NCI-H146 treated with DMSO at 0.1 percent for 48 hours (cell line): ENCODE results near the gene GLCCI1.

Source experiments
- DNase-seq: peaks from one replicate; lab custom pipeline; 2025; ENCODE audit not compliant: unreplicated experiment; lab: John Stamatoyannopoulos, UW

GLCCI1 gene

DNA sequence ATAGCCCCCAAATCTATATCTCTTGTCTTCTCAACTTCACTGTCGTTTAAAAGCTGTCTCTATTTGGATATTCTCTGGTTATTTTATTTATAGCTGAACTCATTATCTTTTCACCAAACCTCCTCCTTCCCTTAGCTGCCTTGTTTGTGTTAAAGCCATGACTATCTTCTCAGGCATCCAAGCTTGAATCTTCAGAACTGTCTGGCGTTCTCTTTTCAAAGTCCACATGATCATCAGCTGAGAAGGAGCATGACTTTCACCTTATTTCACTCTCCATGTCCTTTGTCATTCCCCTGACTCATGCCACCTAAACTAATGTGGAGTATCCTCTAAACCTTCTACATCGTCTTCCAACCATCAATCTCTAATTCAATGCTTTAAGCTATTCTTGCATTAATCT, 5.7 kb upstream of the GLCCI1 start:
- no peak for DNase-seq

DNA sequence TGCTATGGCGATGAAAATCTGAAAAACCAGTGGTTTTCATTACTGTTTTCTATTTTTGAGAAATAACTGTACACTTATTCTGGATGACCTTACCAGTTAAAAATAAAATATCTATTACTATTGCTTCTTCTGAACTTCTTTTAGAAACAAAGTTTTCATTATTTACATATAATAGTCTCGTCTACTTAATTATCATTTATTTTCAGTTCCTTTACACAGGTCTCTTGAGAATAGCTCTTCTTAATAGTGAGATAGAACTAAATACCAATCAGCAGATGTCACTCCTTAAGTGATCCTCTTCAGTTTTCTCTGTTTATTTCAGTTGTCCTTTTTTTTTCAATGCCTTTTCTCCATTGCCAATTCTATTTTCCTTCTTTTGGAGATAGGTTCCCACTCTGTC, 4.3 kb upstream of the GLCCI1 start:
- DNase-seq, result no peak

DNA sequence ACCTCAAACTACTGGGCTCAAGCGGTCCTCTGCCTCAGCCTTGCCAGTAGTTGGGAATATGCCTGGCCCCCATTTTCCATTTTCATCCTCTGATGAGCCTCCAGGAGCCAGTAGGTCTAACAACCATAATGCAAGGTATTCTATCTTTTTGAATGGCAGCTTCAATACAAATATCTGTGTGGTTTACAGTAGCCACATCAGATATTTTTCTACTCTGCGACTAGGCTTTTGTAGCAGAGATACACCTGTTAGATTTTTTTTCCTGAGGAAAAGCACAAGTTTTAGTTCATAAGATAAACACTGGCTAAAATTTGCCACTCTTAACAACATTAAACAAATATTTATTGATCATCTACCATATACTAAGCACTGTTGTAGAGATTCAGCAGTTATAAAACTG, 3.9 kb upstream of the GLCCI1 start:
- DNase-seq, result no peak

DNA sequence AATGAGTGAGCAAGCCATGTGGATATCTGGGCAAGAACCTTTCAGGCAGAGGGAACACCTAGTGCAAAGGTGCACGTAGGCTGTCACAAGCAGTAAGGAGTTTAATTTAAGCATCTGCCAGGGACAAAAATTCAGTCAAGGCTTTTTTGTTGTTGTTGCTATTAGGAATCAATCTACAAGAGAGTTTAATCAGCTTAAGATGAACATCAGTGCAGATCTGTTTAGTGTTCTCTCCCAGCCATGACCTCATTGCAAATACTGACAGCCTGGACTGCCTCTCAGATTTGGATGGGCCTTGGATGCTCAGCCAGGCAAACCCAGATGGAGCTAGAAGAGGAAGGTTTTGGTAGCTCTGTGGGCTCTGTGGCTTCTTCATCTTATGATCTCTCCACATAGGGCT, 3.3 kb upstream of the GLCCI1 start:
- no peak for DNase-seq

DNA sequence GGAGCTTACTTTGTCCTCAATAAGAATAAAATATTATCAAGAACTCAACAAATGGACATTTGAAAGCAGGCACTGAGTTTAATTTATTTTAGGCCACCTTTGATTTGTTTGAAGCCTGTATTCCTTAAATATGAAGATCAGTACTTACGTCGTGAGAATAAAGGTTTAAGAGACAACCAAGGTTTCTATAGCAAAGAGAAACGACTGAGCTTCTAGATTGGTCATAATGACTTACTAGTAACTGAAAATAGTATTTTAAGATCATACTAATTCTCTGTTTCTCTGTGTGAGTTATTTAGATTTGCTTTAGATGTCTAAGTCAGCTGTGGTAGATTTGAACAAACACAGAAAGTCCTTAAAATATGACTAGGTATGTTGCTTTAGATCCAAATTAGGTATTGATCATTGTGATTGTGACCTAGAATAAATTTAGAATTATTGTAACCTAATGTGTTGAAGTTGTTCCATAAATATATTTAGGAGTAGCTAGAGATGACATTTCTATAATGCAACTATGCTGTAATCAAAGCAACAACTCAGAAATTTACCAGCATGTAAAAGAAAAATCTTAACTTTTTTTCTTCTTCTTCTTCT, 2.4 kb upstream of the GLCCI1 start:
- DNase-seq, result no peak

DNA sequence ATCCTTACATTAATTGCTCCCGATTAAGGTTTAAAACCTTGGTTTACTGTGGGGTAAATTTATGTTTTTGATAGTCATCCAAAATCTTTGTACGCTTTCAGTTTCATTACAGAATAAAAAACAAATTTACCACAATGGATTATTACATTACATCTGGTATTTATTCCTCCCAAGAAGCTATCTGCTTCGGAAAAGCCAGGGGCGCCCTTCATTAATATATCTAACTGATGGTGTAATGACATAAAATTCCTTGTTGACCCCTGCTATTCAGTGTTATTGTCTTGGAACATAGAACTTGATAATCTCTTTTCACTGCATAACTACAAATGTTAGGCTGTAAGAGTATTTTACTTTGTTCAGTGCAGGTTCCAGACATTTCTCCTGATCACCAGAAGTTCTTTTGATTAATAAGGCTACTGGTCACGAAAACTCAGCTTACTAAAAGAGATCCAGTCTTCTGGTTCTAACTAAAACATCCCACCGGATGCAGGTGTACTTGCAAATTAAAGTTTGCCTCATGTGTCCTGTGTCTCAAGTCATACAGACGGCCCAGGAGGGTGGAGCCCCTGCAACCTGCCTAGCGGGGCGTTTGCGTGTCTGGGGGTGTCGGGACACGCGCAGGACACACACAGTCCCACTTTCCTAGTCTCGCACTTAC, 581 bp upstream of the GLCCI1 start:
- no peak for DNase-seq

DNA sequence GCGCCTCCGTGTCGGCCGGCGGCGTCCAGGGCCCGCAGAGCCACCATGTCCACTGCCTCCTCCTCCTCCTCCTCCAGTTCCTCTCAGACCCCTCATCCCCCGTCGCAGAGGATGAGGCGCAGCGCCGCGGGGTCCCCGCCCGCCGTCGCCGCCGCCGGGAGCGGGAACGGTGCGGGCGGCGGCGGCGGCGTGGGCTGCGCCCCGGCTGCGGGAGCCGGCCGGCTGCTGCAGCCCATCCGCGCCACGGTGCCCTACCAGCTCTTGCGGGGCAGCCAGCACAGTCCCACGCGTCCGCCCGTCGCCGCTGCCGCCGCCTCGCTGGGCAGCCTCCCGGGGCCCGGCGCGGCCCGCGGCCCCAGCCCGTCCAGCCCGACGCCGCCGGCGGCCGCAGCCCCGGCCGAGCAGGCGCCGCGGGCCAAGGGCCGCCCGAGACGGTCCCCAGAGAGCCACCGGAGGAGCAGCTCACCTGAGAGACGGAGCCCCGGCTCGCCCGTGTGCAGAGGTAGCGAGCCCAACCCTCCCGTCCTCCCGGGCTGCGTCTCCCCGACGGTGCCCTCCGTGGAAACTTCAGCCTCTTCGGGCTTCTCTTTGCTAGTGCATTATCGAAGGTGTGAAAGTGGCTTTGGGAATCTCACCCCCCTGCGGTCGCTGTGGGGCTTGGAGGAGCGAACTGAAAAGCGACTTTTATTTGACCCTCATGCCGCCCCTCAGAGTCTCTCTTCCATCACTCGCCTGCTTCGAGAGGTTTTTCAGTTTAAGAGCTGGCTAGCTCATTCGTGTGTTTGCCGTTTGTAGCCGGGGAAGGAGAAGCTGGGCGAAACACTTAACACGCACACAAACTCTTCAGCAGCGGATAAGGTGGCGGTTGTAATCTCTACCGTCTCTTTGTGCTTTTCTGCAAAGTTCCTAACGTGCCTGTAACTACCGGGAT, 975 bp downstream of the GLCCI1 start:
- DNase-seq, result peak; percentile 39

DNA sequence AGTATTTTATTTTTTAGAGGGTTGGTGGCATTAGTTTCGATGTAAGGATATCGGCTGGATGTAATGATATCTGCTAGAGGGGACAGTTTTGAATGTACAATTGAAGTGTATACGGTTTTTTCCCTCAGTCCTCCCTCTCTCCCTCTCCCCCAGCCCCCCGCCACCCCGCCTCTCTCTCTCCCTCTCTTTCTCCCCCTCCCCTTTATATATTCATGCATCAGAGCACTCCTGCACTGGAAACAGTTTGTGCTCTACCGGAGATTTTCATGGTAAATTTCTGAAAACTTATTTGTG, 1.6 kb downstream of the GLCCI1 start:
- peak; percentile 39 for DNase-seq

DNA sequence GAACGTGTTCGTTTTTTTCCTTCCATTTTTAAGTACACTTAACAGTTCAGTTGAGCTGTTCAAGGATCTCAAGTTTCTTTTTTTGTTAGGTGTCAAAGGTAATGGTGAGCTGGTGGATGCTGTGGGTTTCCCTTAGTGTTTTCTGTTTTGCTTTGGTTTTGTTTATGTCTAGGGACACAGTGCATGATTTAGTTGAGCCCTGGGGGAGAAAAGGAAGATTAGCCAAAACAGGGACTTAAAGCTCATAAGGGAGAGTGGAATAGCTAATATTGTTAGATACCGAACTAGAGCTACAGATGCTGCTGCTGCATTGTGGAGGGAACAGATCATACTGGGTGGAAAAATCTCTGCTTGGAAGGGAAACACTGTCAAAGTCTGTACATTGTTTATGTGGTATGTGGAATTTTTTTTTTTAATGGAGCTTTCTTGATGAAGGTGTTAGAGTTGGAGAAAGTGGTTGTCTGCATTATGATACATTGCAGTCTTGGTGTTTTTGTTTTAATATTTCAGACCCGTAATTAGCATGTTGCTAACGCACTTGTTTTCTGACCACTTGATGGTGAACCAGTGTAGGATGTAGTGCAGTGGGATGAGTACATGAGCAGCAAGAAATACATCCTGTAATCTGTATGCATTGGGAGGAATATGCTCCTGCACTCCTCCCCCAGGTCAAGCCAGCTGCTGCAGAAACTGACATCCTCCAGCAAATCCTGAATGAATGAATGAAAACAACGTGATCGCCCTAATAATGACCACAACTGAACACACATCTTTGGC, 2.1 kb downstream of the GLCCI1 start:
- DNase-seq, result no peak

DNA sequence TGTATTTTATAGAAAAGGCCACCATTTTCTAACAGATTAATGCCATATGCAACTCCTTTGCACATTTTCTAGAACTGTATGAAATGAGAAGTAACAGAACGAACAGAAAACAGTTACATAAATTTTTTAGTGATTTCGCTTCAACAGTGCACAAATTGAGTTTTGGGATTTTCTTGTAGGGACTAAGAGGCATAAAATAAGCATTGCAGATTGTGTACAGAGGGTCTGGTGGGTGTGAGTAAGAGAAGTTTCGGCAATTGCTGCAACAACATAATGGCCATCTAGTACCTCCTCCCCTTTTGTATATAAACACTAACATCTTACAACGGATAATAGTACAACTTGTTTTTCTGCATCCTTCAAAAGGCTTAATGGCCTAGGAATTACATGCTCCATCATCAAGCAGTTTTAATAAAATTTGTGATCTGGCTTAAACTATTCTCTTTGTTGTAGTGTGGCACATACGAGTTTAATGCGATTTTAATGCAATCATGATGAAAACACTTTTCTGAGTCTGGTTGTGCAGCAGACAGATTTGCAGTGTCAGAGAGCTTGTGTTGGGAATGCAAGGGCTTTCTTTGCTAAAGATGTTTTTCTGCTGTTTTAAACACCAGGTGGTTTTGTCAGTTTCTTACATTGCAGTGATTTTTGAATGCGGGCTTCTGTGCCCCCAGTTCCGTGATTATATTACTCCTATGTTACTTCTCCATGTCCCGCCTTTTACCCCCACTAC, 2.9 kb downstream of the GLCCI1 start:
- DNase-seq, result no peak

DNA sequence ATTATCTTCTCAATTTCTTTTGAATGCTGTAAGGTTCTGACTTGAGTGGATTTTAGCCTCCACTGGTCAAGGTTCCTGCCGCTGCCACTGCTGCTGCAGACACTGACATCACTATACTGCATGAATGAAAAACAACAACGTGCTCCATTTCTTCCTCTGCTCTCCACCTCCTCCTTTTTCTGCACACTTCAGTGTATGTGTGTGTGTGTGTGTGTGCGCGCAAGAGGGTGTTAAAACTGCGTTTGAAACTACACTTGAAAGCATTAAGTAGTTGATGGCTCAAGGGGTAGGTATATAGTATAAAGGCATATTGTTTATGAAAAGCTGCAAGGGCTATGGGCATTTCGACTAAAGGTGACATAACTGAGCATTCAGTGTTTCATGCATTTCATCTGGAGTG, 3.5 kb downstream of the GLCCI1 start:
- no peak for DNase-seq

DNA sequence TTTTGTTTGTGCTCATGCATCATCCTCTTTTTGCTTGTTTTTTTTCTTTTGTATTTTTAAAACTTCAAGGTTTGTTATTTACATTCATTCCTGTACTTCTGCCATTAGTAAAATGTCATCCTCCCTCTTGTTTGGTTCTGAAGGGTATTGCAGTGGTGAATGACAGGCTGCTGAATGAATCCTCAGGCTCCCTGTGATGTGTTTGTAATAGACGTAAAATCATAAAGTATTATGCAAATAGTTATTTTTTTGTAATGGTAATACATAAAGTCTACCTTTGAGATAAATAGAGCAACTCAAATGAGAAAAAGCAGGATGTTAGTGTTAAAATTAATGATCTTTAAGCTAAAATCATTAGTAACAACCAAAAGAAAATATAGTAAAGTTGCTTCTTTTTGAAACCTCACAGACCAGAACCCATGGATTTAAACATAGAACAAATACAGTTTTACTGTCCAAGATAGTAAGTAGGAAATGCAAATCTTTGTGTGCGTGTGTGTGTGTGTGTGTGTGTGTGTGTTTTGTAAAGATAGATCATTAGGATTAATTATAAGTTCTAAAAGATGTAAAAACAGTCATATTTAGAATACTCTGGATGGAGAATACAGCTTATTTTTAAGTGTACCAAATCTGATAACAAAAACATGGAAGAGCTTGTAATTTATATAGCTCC, 4.5 kb downstream of the GLCCI1 start:
- no peak for DNase-seq

DNA sequence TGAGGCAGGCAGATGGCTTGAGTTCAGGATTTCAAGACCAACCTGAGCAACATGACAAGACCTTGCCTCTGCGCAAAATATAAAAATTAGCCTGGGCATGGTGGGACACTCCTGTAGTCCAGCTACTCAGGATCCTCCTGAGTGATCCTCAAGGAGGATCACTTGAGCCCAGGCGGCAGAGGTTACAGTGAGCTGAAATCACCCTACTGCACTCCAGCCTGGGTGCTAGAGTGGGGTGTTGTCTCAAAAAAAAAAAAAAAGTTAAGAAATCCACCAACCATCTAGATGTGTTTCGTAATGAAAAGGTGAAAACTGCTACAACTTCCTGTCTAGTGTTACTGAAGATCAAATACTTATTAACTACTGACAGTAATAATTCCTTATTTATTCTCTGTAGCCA, 8.1 kb downstream of the GLCCI1 start:
- DNase-seq, result no peak

DNA sequence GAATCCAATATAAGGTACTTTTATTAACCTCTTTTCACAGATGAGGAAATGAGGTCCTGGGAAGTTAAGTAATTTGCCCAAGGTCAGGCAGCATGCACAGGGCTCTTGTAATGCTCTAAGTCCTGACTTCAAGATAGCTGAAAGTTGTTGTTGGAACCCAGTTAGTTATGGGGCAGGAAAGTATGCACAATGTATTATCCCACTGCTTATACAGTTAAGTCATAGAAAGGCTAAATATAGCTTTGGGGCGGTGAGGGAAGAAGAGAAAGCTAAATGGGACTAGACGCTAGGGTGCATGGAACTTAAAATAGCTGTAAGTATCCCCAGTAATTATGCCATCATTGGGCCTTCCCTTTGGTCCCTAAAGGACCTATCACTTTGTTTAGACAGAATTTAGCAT, 9.2 kb downstream of the GLCCI1 start:
- DNase-seq, result no peak

DNA sequence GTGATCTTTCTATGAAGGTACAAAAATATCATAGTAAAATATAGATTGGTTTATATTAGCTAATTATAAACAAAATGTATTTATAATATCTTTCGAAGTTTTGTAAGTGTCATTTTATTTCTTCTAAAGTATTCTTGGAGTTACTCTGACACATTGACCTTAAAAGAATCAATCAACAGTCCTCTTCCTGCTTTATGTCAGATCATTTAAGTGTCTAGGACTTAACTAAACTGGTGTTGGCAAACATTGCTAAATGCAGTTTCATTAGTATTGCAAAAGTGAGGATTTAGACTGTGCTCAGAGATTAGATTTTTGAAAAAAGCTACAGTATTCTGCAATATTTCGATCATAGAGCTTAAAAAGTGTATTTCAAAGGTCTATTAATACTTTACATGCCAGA, 10.3 kb downstream of the GLCCI1 start:
- DNase-seq, result no peak

DNA sequence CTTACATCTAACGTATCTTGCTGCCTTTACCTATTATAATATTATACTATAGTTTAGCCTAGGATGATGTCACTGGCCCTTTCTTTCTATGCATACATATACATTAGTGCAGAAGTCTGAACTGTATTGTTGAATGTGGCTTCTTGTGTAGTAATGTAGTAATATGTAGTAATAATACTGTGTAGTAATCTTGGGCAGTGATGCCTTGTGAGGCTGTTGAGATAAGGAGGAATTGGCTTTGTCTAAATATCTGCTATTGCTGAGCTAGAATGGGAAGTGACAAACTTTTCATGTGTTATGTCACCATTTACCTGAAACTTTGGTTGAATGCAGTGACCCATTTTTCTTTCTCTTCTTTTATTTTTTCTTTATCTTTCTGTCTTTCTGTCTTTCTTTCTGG, 11.0 kb downstream of the GLCCI1 start:
- no peak for DNase-seq

DNA sequence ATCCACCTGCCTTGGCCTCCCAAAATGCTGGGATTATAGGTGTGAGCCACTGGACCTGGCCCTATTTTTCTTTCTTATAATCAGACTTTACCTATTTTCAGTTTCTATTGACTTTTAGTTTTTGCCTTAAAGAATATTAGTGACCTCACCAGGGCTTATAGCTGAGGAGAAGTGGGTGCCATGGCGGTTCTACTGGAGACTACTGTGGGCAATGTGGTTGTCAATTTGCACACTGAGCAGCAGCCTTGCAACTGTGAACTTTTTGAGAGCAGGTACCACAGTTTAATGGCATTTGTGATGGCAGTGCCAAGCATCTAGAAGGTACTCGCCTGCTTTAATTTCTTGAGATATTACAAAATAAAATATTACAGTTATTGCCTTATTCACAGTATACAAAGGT, 11.5 kb downstream of the GLCCI1 start:
- DNase-seq, result no peak

DNA sequence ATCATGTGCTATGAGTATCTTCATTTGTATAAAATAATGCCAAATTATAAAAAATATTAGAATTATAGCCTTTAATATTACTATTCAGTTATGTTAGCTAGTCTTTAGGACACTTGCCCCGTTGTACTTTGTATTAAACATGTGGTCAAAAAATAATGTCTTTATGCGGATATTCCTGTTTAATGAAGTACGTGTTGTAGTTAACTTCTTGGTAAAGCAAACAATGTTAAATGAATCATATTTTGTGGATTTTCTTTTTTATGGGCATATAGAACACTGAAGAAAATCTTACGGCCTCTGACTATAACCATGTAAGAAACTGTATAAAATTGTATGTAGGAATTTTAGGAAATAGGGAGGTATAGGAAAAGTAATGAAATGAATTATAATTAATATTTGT, 14.3 kb downstream of the GLCCI1 start:
- DNase-seq, result no peak

DNA sequence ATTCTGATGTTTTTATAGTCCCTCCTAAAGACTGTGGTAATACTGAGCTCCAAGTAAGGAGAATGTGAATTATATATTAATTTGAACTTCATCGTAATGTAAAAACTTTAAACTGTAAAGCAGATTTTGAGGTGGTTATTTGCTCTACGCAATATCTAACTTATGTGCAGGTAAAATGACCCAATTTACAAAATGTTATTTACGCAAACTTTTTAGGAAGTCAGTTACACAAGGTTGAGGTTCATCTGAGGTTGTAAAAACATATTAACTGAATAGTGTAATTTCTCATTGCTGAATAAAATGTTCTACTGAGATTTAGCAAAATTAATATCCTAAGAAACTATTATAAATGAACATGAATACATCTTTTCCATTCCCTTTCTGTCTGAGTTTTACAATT, 15.8 kb downstream of the GLCCI1 start:
- no peak for DNase-seq

DNA sequence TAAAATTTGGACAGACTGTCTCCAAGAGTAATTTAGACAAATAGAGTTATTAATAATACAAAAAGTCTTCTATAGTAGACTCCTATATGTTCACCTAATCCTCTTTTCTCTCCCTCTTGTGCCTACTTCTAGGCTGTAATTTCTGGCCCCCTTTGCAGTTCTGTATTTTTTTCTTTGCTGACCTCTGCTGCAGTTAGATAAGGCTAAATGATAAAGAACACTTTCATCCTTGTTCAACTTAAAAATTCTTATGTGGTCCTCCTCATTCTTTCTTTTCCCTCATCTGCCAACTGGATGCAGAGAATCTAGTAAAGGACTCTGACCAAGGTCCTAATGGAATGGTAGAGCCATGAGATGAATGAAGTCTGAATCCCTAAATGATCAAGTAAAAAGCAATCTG, 20.1 kb downstream of the GLCCI1 start:
- DNase-seq, result no peak
